ENCODE results near the gene PROB1. TPM values are rescaled to one million over a fixed set of nuclear protein-coding genes. Genes with fewer than 3 reads are reported as not detected.

Gene PROB1
- total RNA-seq, 1 donor from 2014 or later, result 7.3 TPM

Other genes starting within 250 kb of the PROB1 start
- gene SIL1, start 196.7 kb downstream of the PROB1 start, total RNA-seq, result 40.8 and 55.4 TPM in 2 replicates
- 141 and 163 TPM in 2 replicates for gene MATR3, start 101.4 kb downstream of the PROB1 start, total RNA-seq
- 66.0 and 87.1 TPM in 2 replicates for gene PAIP2, start 53.2 kb downstream of the PROB1 start, total RNA-seq
- gene SLC23A1, start 11.8 kb downstream of the PROB1 start, total RNA-seq, result not detected in 2 replicates
- gene MZB1, start 5.2 kb downstream of the PROB1 start, total RNA-seq, result under 0.01 and 0.22 TPM in 2 replicates
- gene SPATA24, start 9.0 kb upstream of the PROB1 start, total RNA-seq, result 8.1 and 10.3 TPM in 2 replicates
- gene DNAJC18, start 44.4 kb upstream of the PROB1 start, total RNA-seq, result 6.3 and 6.5 TPM in 2 replicates
- 392 and 472 TPM in 2 replicates for gene ECSCR, start 67.6 kb upstream of the PROB1 start, total RNA-seq
- gene SMIM33, start 75.9 kb upstream of the PROB1 start, total RNA-seq, result under 0.01 TPM in 1 of 2 replicates, not detected in the other
- gene STING1, start 87.7 kb upstream of the PROB1 start, total RNA-seq, result 18.7 and 51.9 TPM in 2 replicates
- gene UBE2D2, start 166.2 kb upstream of the PROB1 start, total RNA-seq, result 56.0 and 58.7 TPM in 2 replicates